GM19240 (cell line): ENCODE measurements around the gene GALNT9.
"Not testable (repeated sequence)": the region's sequence is repeated elsewhere in the genome, so short reads cannot be mapped to it uniquely, and the experiment has no call there.

Experiments used
- DNase-seq: peaks from one replicate; pipeline ENCODE4 v3.0.0; 2011; ENCODE audit warnings: low spot score; ENCODE audit not compliant: insufficient read length

GALNT9 gene

GRCh38 chr12:132237772-132238487, 91.5 kb downstream of the GALNT9 start:
- DNase-seq: no peak

- DNase-seq: no peak
These were observed 92.2 kb downstream of the GALNT9 start for GRCh38 chr12:132236930-132237771.

GRCh38 chr12:132236129-132236929, 93.1 kb downstream of the GALNT9 start:
- no peak for DNase-seq

- DNase-seq: no peak
These were observed 94.1 kb downstream of the GALNT9 start for GRCh38 chr12:132235116-132235820.

GRCh38 chr12:132230381-132230780, 99.0 kb downstream of the GALNT9 start:
- no peak for DNase-seq

- DNase-seq: no peak
These were observed 99.5 kb downstream of the GALNT9 start for GRCh38 chr12:132229926-132230325.

GRCh38 chr12:132229193-132229760, 100.1 kb downstream of the GALNT9 start:
- no peak for DNase-seq

GRCh38 chr12:132228476-132229192, 100.8 kb downstream of the GALNT9 start:
- no peak for DNase-seq

- DNase-seq: no peak
These were observed 101.5 kb downstream of the GALNT9 start for GRCh38 chr12:132227782-132228475.

- DNase-seq: no peak
These were observed 102.3 kb downstream of the GALNT9 start for GRCh38 chr12:132227118-132227517.

- no peak for DNase-seq
These were observed 102.8 kb downstream of the GALNT9 start for GRCh38 chr12:132226604-132227003.

GRCh38 chr12:132225214-132225613, 104.2 kb downstream of the GALNT9 start:
- no peak for DNase-seq

GRCh38 chr12:132224484-132224883, 104.9 kb downstream of the GALNT9 start:
- no peak for DNase-seq

GRCh38 chr12:132222808-132223173, 106.6 kb downstream of the GALNT9 start:
- DNase-seq: no peak

- DNase-seq: no peak
These were observed 107.1 kb downstream of the GALNT9 start for GRCh38 chr12:132222096-132222807.

- DNase-seq: not testable (repeated sequence)
These were observed 109.6 kb downstream of the GALNT9 start for GRCh38 chr12:132219761-132220160.

GRCh38 chr12:132219323-132219722, 110.1 kb downstream of the GALNT9 start:
- DNase-seq: no peak

- no peak for DNase-seq
These were observed 110.5 kb downstream of the GALNT9 start for GRCh38 chr12:132218915-132219314.

- DNase-seq: no peak
These were observed 110.9 kb downstream of the GALNT9 start for GRCh38 chr12:132218527-132218875.
